GM18517 (cell line): ENCODE measurements around the gene SSMEM1.
A peak's percentile ranks its signal among the peaks of the same experiment; 100 is the strongest.
"Not testable (repeated sequence)": the region's sequence is repeated elsewhere in the genome, so short reads cannot be mapped to it uniquely, and the experiment has no call there.

ENCODE experiments used
- ATAC-seq: cut with Tn5 transposase; IDR thresholded peaks from one replicate; pipeline ENCODE4 v1.9.1; 2021; ENCODE audit warnings: mild to moderate bottlenecking, moderate library complexity; ENCODE audit not compliant: unreplicated experiment

Gene SSMEM1

GRCh38 chr7:130210181-130210935 is 2.7 kb downstream of the SSMEM1 start:
- ATAC-seq = no peak

- ATAC-seq = no peak
Measured at GRCh38 chr7:130213828-130214227, 6.2 kb downstream of the SSMEM1 start.

- ATAC-seq = no peak
Measured at GRCh38 chr7:130216025-130216424, 8.4 kb downstream of the SSMEM1 start.

GRCh38 chr7:130216750-130217149 is 9.1 kb downstream of the SSMEM1 start:
- no peak for ATAC-seq

- no peak for ATAC-seq
Measured at GRCh38 chr7:130218806-130219620, 11.4 kb downstream of the SSMEM1 start.

GRCh38 chr7:130219871-130220270 is 12.2 kb downstream of the SSMEM1 start:
- no peak for ATAC-seq

- no peak for ATAC-seq
Measured at GRCh38 chr7:130221746-130222145, 14.1 kb downstream of the SSMEM1 start.

- no peak for ATAC-seq
Measured at GRCh38 chr7:130223646-130224045, 16.0 kb downstream of the SSMEM1 start.

GRCh38 chr7:130224210-130224609 is 16.6 kb downstream of the SSMEM1 start:
- no peak for ATAC-seq

GRCh38 chr7:130224923-130225322 is 17.3 kb downstream of the SSMEM1 start:
- not testable (repeated sequence) for ATAC-seq

- no peak for ATAC-seq
Measured at GRCh38 chr7:130226333-130226732, 18.7 kb downstream of the SSMEM1 start.

GRCh38 chr7:130227883-130228575 is 20.4 kb downstream of the SSMEM1 start:
- ATAC-seq = no peak

GRCh38 chr7:130228840-130229502 is 21.3 kb downstream of the SSMEM1 start:
- no peak for ATAC-seq

GRCh38 chr7:130229981-130230380 is 22.3 kb downstream of the SSMEM1 start:
- ATAC-seq = not testable (repeated sequence)

- no peak for ATAC-seq
Measured at GRCh38 chr7:130231792-130232191, 24.1 kb downstream of the SSMEM1 start.

- no peak for ATAC-seq
Measured at GRCh38 chr7:130232209-130232608, 24.5 kb downstream of the SSMEM1 start.

- ATAC-seq = no peak
Measured at GRCh38 chr7:130234078-130234477, 26.4 kb downstream of the SSMEM1 start.

GRCh38 chr7:130236361-130236760 is 28.7 kb downstream of the SSMEM1 start:
- ATAC-seq = not testable (repeated sequence)

- ATAC-seq = no peak
Measured at GRCh38 chr7:130240240-130240639, 32.6 kb downstream of the SSMEM1 start.

GRCh38 chr7:130242198-130243014 is 34.7 kb downstream of the SSMEM1 start:
- peak; percentile 49 for ATAC-seq
